Measurements from ENCODE around the gene VWA5B1. TPM values are rescaled to one million over a fixed set of nuclear protein-coding genes. Genes with fewer than 3 reads are reported as not detected.
"Not testable (repeated sequence)": the region's sequence is repeated elsewhere in the genome, so short reads cannot be mapped to it uniquely, and the experiment has no call there.

The VWA5B1 gene
- polyA plus RNA-seq, 4 donors = 0.82 to 2.7 (median 2.0) TPM

GRCh38 chr1:20280341-20280740, 10.3 kb upstream of the VWA5B1 start:
- no peak for DNase-seq (ENCODE audit: low read depth in 4 of 4, low spot score in 2 of 4)

GRCh38 chr1:20280906-20281305, 9.8 kb upstream of the VWA5B1 start:
- DNase-seq (ENCODE audit: low read depth in 4 of 4, low spot score in 2 of 4) = no peak

- no peak for DNase-seq (ENCODE audit: low read depth in 4 of 4, low spot score in 2 of 4)
Observed at GRCh38 chr1:20281801-20282200, 8.9 kb upstream of the VWA5B1 start.

GRCh38 chr1:20282533-20282932, 8.1 kb upstream of the VWA5B1 start:
- DNase-seq (ENCODE audit: low read depth in 4 of 4, low spot score in 2 of 4) = no peak

- no peak for DNase-seq (ENCODE audit: low read depth in 4 of 4, low spot score in 2 of 4)
Observed at GRCh38 chr1:20284046-20284445, 6.6 kb upstream of the VWA5B1 start.

- DNase-seq (ENCODE audit: low read depth in 4 of 4, low spot score in 2 of 4) = no peak
Observed at GRCh38 chr1:20284625-20285024, 6.0 kb upstream of the VWA5B1 start.

GRCh38 chr1:20285510-20285909, 5.2 kb upstream of the VWA5B1 start:
- no peak for DNase-seq (ENCODE audit: low read depth in 4 of 4, low spot score in 2 of 4)

- not testable (repeated sequence) for DNase-seq (ENCODE audit: low read depth in 4 of 4, low spot score in 2 of 4)
Observed at GRCh38 chr1:20287696-20288095, 3.0 kb upstream of the VWA5B1 start.

GRCh38 chr1:20291645-20292084, 990 bp downstream of the VWA5B1 start:
- no peak for DNase-seq (ENCODE audit: low read depth in 4 of 4, low spot score in 2 of 4)

GRCh38 chr1:20298626-20299025, 8.0 kb downstream of the VWA5B1 start:
- no peak for DNase-seq (ENCODE audit: low read depth in 4 of 4, low spot score in 2 of 4)

- no peak for DNase-seq (ENCODE audit: low read depth in 4 of 4, low spot score in 2 of 4)
Observed at GRCh38 chr1:20301463-20302107, 10.9 kb downstream of the VWA5B1 start.

- no peak for DNase-seq (ENCODE audit: low read depth in 4 of 4, low spot score in 2 of 4)
Observed at GRCh38 chr1:20302108-20302471, 11.4 kb downstream of the VWA5B1 start.

- DNase-seq (ENCODE audit: low read depth in 4 of 4, low spot score in 2 of 4) = no peak
Observed at GRCh38 chr1:20307026-20307425, 16.4 kb downstream of the VWA5B1 start.

- no peak for DNase-seq (ENCODE audit: low read depth in 4 of 4, low spot score in 2 of 4)
Observed at GRCh38 chr1:20308569-20308968, 17.9 kb downstream of the VWA5B1 start.

- DNase-seq (ENCODE audit: low read depth in 4 of 4, low spot score in 2 of 4) = no peak
Observed at GRCh38 chr1:20311289-20311688, 20.6 kb downstream of the VWA5B1 start.

- no peak for DNase-seq (ENCODE audit: low read depth in 4 of 4, low spot score in 2 of 4)
Observed at GRCh38 chr1:20312310-20312709, 21.6 kb downstream of the VWA5B1 start.

- no peak for DNase-seq (ENCODE audit: low read depth in 4 of 4, low spot score in 2 of 4)
Observed at GRCh38 chr1:20312818-20313217, 22.1 kb downstream of the VWA5B1 start.

GRCh38 chr1:20317471-20317870, 26.8 kb downstream of the VWA5B1 start:
- no peak for DNase-seq (ENCODE audit: low read depth in 4 of 4, low spot score in 2 of 4)

- DNase-seq (ENCODE audit: low read depth in 4 of 4, low spot score in 2 of 4) = no peak
Observed at GRCh38 chr1:20318521-20318920, 27.8 kb downstream of the VWA5B1 start.

- DNase-seq (ENCODE audit: low read depth in 4 of 4, low spot score in 2 of 4) = no peak
Observed at GRCh38 chr1:20318971-20319370, 28.3 kb downstream of the VWA5B1 start.

GRCh38 chr1:20319456-20320220, 29.0 kb downstream of the VWA5B1 start:
- no peak for DNase-seq (ENCODE audit: low read depth in 4 of 4, low spot score in 2 of 4)

- DNase-seq (ENCODE audit: low read depth in 4 of 4, low spot score in 2 of 4) = no peak
Observed at GRCh38 chr1:20320704-20321103, 30.0 kb downstream of the VWA5B1 start.
